ENCODE measurements around the gene TMC1. TPM values are rescaled to one million over a fixed set of nuclear protein-coding genes. Genes with fewer than 3 reads are reported as not detected.

The TMC1 gene
- total and polyA plus RNA-seq, 8 donors: 0.33 to 0.73 TPM; not detected in 6

- Histone ChIP-seq H3K27ac (no peak overlapping the region), H3K27me3 (no peaks in the 10 kb centered on the region), H3K9me3 (no peaks in the 10 kb centered on the region), H3K4me3 (no peak overlapping the region), H3K4me1 (no peaks in the 10 kb centered on the region), H3K36me3 (no peaks in the 10 kb centered on the region)
- TF ChIP-seq POLR2AphosphoS5 (IDR thresholded peaks at IDR 0.05) (no peak), EP300 (IDR thresholded peaks at IDR 0.05) (no peak), POLR2A (IDR thresholded peaks at IDR 0.05) (no peak)
- 80 to 94% (median 88%) methylated on average over 1 of the region's 1 CpG for WGBS, 5 donors
- DNase-seq: no peak
- intact Hi-C loops (cut with DNase I; ENCODE audit: low total_unique reads): no loop called here
Measured at GRCh38 chr9:72646061-72646460, 124.7 kb downstream of the TMC1 start.

- no peaks in the 10 kb centered on the region for H3K9me3 ChIP-seq
- H3K27me3 ChIP-seq: no peaks in the 10 kb centered on the region
- no peaks in the 10 kb centered on the region for H3K4me1 ChIP-seq
- 58 to 72% (median 68%) methylated on average over 5 of the region's 5 CpGs for WGBS, 5 donors
- intact Hi-C loops (cut with DNase I; ENCODE audit: low total_unique reads): no loop called here
- no peaks in the 10 kb centered on the region for H3K36me3 ChIP-seq
- TF ChIP-seq POLR2AphosphoS5 (IDR thresholded peaks at IDR 0.05) (no peak), CTCF (IDR thresholded peaks at IDR 0.05) (no peak), EP300 (IDR thresholded peaks at IDR 0.05) (no peak), POLR2A (IDR thresholded peaks at IDR 0.05) (no peak)
- DNase-seq: no peak
- no peak overlapping the region for H3K4me3 ChIP-seq
- no peak overlapping the region for H3K27ac ChIP-seq
Measured at GRCh38 chr9:72648324-72649126, 127.1 kb downstream of the TMC1 start.

GRCh38 chr9:72649127-72649442 lies 127.7 kb downstream of the TMC1 start:
- Histone ChIP-seq H3K4me3 (no peak overlapping the region), H3K4me1 (no peaks in the 10 kb centered on the region), H3K36me3 (no peaks in the 10 kb centered on the region), H3K9me3 (no peaks in the 10 kb centered on the region), H3K27ac (no peak overlapping the region), H3K27me3 (no peaks in the 10 kb centered on the region)
- no peak for TF ChIP-seq CTCF (IDR thresholded peaks at IDR 0.05)
- no peak for TF ChIP-seq POLR2A (IDR thresholded peaks at IDR 0.05)
- no peak for TF ChIP-seq EP300 (IDR thresholded peaks at IDR 0.05)
- no peak for TF ChIP-seq POLR2AphosphoS5 (IDR thresholded peaks at IDR 0.05)
- peak in 1 of 2 donors; percentile 18 for DNase-seq
- intact Hi-C loops (cut with DNase I; ENCODE audit: low total_unique reads): no loop called here
- WGBS, 5 donors: 4 to 28% (median 15%) methylated on average over 1 of the region's 1 CpG

- Histone ChIP-seq H3K27me3 (no peaks in the 10 kb centered on the region), H3K27ac (no peak overlapping the region), H3K9me3 (no peaks in the 10 kb centered on the region), H3K4me3 (no peak overlapping the region), H3K4me1 (no peaks in the 10 kb centered on the region), H3K36me3 (no peaks in the 10 kb centered on the region)
- DNase-seq: no peak
- intact Hi-C loops (cut with DNase I; ENCODE audit: low total_unique reads): no loop called here
- 63 to 86% (median 79%) methylated on average over 2 of the region's 2 CpGs for WGBS, 5 donors
- TF ChIP-seq POLR2A (IDR thresholded peaks at IDR 0.05): no peak
- TF ChIP-seq POLR2AphosphoS5 (IDR thresholded peaks at IDR 0.05): no peak
- no peak for TF ChIP-seq CTCF (IDR thresholded peaks at IDR 0.05)
- TF ChIP-seq EP300 (IDR thresholded peaks at IDR 0.05): no peak
Measured at GRCh38 chr9:72650206-72650605, 128.8 kb downstream of the TMC1 start.

GRCh38 chr9:72656021-72656420 lies 134.6 kb downstream of the TMC1 start:
- no peaks in the 10 kb centered on the region for H3K4me1 ChIP-seq
- H3K27me3 ChIP-seq: no peaks in the 10 kb centered on the region
- WGBS, 5 donors: 94 to 95% (median 95%) methylated on average over 12 of the region's 12 CpGs
- H3K4me3 ChIP-seq: no peak overlapping the region
- no peaks in the 10 kb centered on the region for H3K9me3 ChIP-seq
- no peaks in the 10 kb centered on the region for H3K36me3 ChIP-seq
- no peak for DNase-seq
- no peak overlapping the region for H3K27ac ChIP-seq
- intact Hi-C loops (cut with DNase I; ENCODE audit: low total_unique reads): no loop called here
- TF ChIP-seq POLR2A (IDR thresholded peaks at IDR 0.05) (no peak), EP300 (IDR thresholded peaks at IDR 0.05) (no peak), POLR2AphosphoS5 (IDR thresholded peaks at IDR 0.05) (no peak), CTCF (IDR thresholded peaks at IDR 0.05) (no peak)

Data from stomach (tissue), 9 donors.